Esophagus squamous epithelium (tissue), 5 donors: ENCODE measurements around the gene ATL2. TPM values are rescaled to one million over a fixed set of nuclear protein-coding genes. Genes with fewer than 3 reads are reported as not detected.
"Not testable (repeated sequence)": the region's sequence is repeated elsewhere in the genome, so short reads cannot be mapped to it uniquely, and the experiment has no call there.

Source experiments
- DNase-seq: peaks from one replicate; lab custom pipeline; 2025; lab: John Stamatoyannopoulos, UW
- H3K27ac ChIP-seq, 4 donors: fragments of 200-600 bp; sonication (generic); one replicate each; pipeline ENCODE4 v1.5.1; 2016 to 2019; ENCODE audit warnings: mild to moderate bottlenecking in 1 of 4
- H3K27me3 ChIP-seq, 4 donors: fragments of 200-600 bp; sonication (generic); 1 replicate in 3 of 4; 2 replicates in 1 of 4; pipeline versions ENCODE4 v1.5.1 to v1.6.0; 2017 to 2021; ENCODE audit warnings: antibody characterized with exemption in 1 of 4
- H3K36me3 ChIP-seq, 3 donors: fragments of 200-600 bp; sonication (generic); one replicate each; pipeline ENCODE4 v1.5.1; 2016 to 2019
- H3K4me1 ChIP-seq, 3 donors: fragments of 200-600 bp; sonication (generic); one replicate each; pipeline ENCODE4 v1.5.1; 2017 to 2019
- H3K4me3 ChIP-seq, 4 donors: fragments of 200-600 bp; sonication (generic); 1 replicate in 3 of 4; 2 replicates in 1 of 4; pipeline ENCODE4 v1.5.1; 2016 to 2019; ENCODE audit warnings: mild to moderate bottlenecking in 2 of 4, moderate library complexity in 1 of 4
- H3K9me3 ChIP-seq, 3 donors: fragments of 200-600 bp; sonication (generic); one replicate each; pipeline ENCODE4 v1.5.1; 2016 to 2019
- CTCF ChIP-seq, 6 experiments: fragments of 450-650 bp in 4 of 6; fragments of 200-600 bp in 2 of 6; sonication (generic) in 2 of 6; IDR thresholded peaks; one replicate each; pipeline ENCODE4 v1.5.1; 2016 to 2019; ENCODE audit warnings: antibody characterized with exemption in 6 of 6, mild to moderate bottlenecking in 4 of 6, moderate library complexity in 4 of 6
- POLR2A ChIP-seq, 4 donors: fragments of 450-650 bp; IDR thresholded peaks; one replicate each; pipeline ENCODE4 v1.6.1; 2017; ENCODE audit warnings: antibody characterized with exemption in 4 of 4, mild to moderate bottlenecking in 4 of 4, moderate library complexity in 3 of 4
- WGBS, 2 donors: methylation state at CpG; one replicate each; pipeline ENCODE4 v1.1.5; 2018; 5-methylcytosine and 5-hydroxymethylcytosine counted together
- intact Hi-C: fragments of 100-400 bp; cut with DNase I; formaldehyde crosslinking; loops from one replicate; pipeline ENCODE4 v1.15.0; 2022
- total RNA-seq, 4 donors: library from RNA; depleted of rRNA; stranded (reverse); fragments of >200 nt; gene quantifications; one replicate each; pipeline ENCODE4 v1.1.0, GENCODE V29; 2016
- donor health status: DM: yes; HTN: yes; CAD: no.

ATL2 gene
- total RNA-seq, 4 donors from 2014 or later: 65.2 to 178 (median 91.3) TPM

- no peak for TF ChIP-seq POLR2A (IDR thresholded peaks at IDR 0.05)
- no peak for TF ChIP-seq CTCF (IDR thresholded peaks at IDR 0.05)
- peaks cover 0 to 8% (median 0%) of the 10 kb centered on the region in 4 donors for H3K27me3 ChIP-seq
- H3K36me3 ChIP-seq: no peaks in the 10 kb centered on the region
- no peaks in the 10 kb centered on the region for H3K4me1 ChIP-seq
- no peaks in the 10 kb centered on the region for H3K9me3 ChIP-seq
- DNase-seq: no peak
- no peak overlapping the region for H3K27ac ChIP-seq
- no peak overlapping the region for H3K4me3 ChIP-seq
- WGBS, 2 donors: 76% methylated on average over 2 of the region's 2 CpGs
- intact Hi-C loops: no loop called here
Measured at GRCh38 chr2:38260972-38261371, 116.1 kb downstream of the ATL2 start.

- H3K4me3 ChIP-seq: peak overlapping the region in 1 of 4 donors; percentile 12
- no peak for TF ChIP-seq CTCF (IDR thresholded peaks at IDR 0.05)
- TF ChIP-seq POLR2A (IDR thresholded peaks at IDR 0.05): no peak
- no peaks in the 10 kb centered on the region for H3K9me3 ChIP-seq
- H3K27me3 ChIP-seq: peaks cover 0 to 8% (median 0%) of the 10 kb centered on the region in 4 donors
- WGBS, 2 donors: 68 to 71% methylated on average over 7 to 11 of the region's 11 CpGs
- no peaks in the 10 kb centered on the region for H3K4me1 ChIP-seq
- DNase-seq: no peak
- intact Hi-C loops: no loop called here
- no peak overlapping the region for H3K27ac ChIP-seq
- H3K36me3 ChIP-seq: no peaks in the 10 kb centered on the region
Measured at GRCh38 chr2:38260469-38260868, 116.6 kb downstream of the ATL2 start.

GRCh38 chr2:38259311-38259710 is 117.8 kb downstream of the ATL2 start:
- no peak overlapping the region for H3K27ac ChIP-seq
- intact Hi-C loops: no loop called here
- 80 to 82% methylated on average over 2 of the region's 2 CpGs for WGBS, 2 donors

GRCh38 chr2:38257680-38258079 is 119.4 kb downstream of the ATL2 start:
- DNase-seq, H3K4me1 ChIP-seq, H3K27me3 ChIP-seq, intact Hi-C loops, H3K36me3 ChIP-seq, H3K4me3 ChIP-seq, H3K9me3 ChIP-seq, H3K27ac ChIP-seq: not testable (repeated sequence)
- 89 to 92% methylated on average over 2 to 5 of the region's 6 CpGs for WGBS, 2 donors

More at GRCh38 chr2:38259311-38259710, 117.8 kb downstream of the ATL2 start:
- DNase-seq: no peak
- Histone ChIP-seq H3K4me1 (no peaks in the 10 kb centered on the region), H3K9me3 (no peaks in the 10 kb centered on the region), H3K36me3 (no peaks in the 10 kb centered on the region), H3K4me3 (no peak overlapping the region), H3K27me3 (peaks cover 0 to 8% (median 0%) of the 10 kb centered on the region in 4 donors)
- TF ChIP-seq POLR2A (IDR thresholded peaks at IDR 0.05) (no peak), CTCF (IDR thresholded peaks at IDR 0.05) (no peak)

GRCh38 chr2:38256610-38257009 is 120.5 kb downstream of the ATL2 start:
- Histone ChIP-seq H3K4me3 (no peak overlapping the region), H3K36me3 (no peaks in the 10 kb centered on the region), H3K4me1 (no peaks in the 10 kb centered on the region), H3K27ac (no peak overlapping the region), H3K27me3 (peaks cover 0 to 7% (median 0%) of the 10 kb centered on the region in 4 donors), H3K9me3 (no peaks in the 10 kb centered on the region)
- TF ChIP-seq CTCF (IDR thresholded peaks at IDR 0.05) (no peak), POLR2A (IDR thresholded peaks at IDR 0.05) (no peak)
- WGBS, 2 donors: 86 to 91% methylated on average over 1 of the region's 1 CpG
- intact Hi-C loops: no loop called here
- no peak for DNase-seq

- no peak for DNase-seq
- Histone ChIP-seq H3K9me3 (no peaks in the 10 kb centered on the region), H3K4me1 (no peaks in the 10 kb centered on the region), H3K36me3 (no peaks in the 10 kb centered on the region), H3K4me3 (no peak overlapping the region), H3K27me3 (peaks cover 0 to 2% (median 0%) of the 10 kb centered on the region in 4 donors), H3K27ac (no peak overlapping the region)
- TF ChIP-seq POLR2A (IDR thresholded peaks at IDR 0.05): no peak
- TF ChIP-seq CTCF (IDR thresholded peaks at IDR 0.05): no peak
- intact Hi-C loops: no loop called here
- 78 to 91% methylated on average over 3 of the region's 3 CpGs for WGBS, 2 donors
Measured at GRCh38 chr2:38255211-38255610, 121.9 kb downstream of the ATL2 start.
